Endothelial cell of umbilical vein (primary cell): ENCODE measurements around the gene F2RL1. TPM values are rescaled to one million over a fixed set of nuclear protein-coding genes. Genes with fewer than 3 reads are reported as not detected.

Experiments
- BruUV-seq: library from RNA; stranded (reverse); fragments of 400-500 nt; replicated peaks from 2 replicates; lab custom pipeline; 2021; lab: Mats Ljungman, UMichigan
- CTCF ChIA-PET: fragments of 300-600, 350-600 bp; sonication (Branson Sonifier 250); formaldehyde crosslinking; loops from one replicate; lab custom pipeline; 2021; ENCODE audit warnings: antibody characterized with exemption, inconsistent platforms; lab: Charles Lee
- POLR2A ChIA-PET: fragments of 300-600, 350-600 bp; sonication (Branson Sonifier 250); formaldehyde crosslinking; loops from one replicate; lab custom pipeline; 2021; ENCODE audit warnings: antibody characterized with exemption, inconsistent platforms; lab: Charles Lee
- DNase-seq: peaks from one replicate; pipeline ENCODE4 v3.0.0-alpha.2; 2011; ENCODE audit warnings: low read depth, low spot score
- FAIRE-seq: peaks from 2 replicates; lab custom pipeline; 2011; peaks lifted over from hg19 to GRCh38; lab: Jason Lieb, UNC
- H2AFZ ChIP-seq: 2 replicates; pipeline ENCODE4 v1.6.0; 2012; ENCODE audit warnings: low read depth, low read length, control low read depth, inconsistent platforms
- H3K27ac ChIP-seq: 2 replicates; pipeline ENCODE4 v1.5.1; 2011; ENCODE audit warnings: low read depth, mild to moderate bottlenecking, control low read depth, low read length, moderate library complexity; ENCODE audit not compliant: insufficient read depth
- H3K27me3 ChIP-seq, 2 experiments: 2 replicates each; pipeline versions ENCODE4 v1.6.0 to v1.6.1; 2011; ENCODE audit warnings: low read length in 2 of 2, mixed read lengths in 1 of 2; ENCODE audit not compliant: control insufficient read depth in 2 of 2, insufficient read depth in 2 of 2
- H3K36me3 ChIP-seq, 2 experiments: 2 replicates in 1 of 2; 3 replicates in 1 of 2; pipeline ENCODE4 v1.5.1; 2011; ENCODE audit warnings: low read length in 2 of 2, mild to moderate bottlenecking in 1 of 2, moderate library complexity in 1 of 2; ENCODE audit not compliant: control insufficient read depth in 2 of 2, insufficient read depth in 2 of 2; ENCODE audit errors: extremely low read depth in 1 of 2
- H3K4me1 ChIP-seq: 3 replicates; pipeline ENCODE4 v1.5.1; 2011; ENCODE audit warnings: mild to moderate bottlenecking, low read length; ENCODE audit not compliant: control insufficient read depth, insufficient read depth; ENCODE audit errors: extremely low read depth
- H3K4me2 ChIP-seq: 2 replicates; pipeline ENCODE4 v1.6.1; 2011; ENCODE audit warnings: low read length, control low read depth, mixed read lengths; ENCODE audit not compliant: insufficient read depth
- H3K4me3 ChIP-seq, 3 experiments: fragments of 200-600 bp in 1 of 3; sonication (generic), shearing (Covaris generic) in 1 of 3; replicated peaks in 1 of 3; 2 replicates each; pipeline ENCODE4 v1.5.1; 2011 to 2016; ENCODE audit warnings: control low read depth in 3 of 3, low read length in 3 of 3, mild to moderate bottlenecking in 2 of 3, inconsistent platforms in 1 of 3, low read depth in 1 of 3, moderate library complexity in 1 of 3; ENCODE audit not compliant: insufficient read depth in 1 of 3
- H3K79me2 ChIP-seq: 2 replicates; pipeline ENCODE4 v1.6.0; 2012; ENCODE audit warnings: low read length, inconsistent platforms; ENCODE audit not compliant: control insufficient read depth, insufficient read depth
- H3K9ac ChIP-seq: replicated peaks from 2 replicates; pipeline ENCODE3; 2011; ENCODE audit warnings: low read length, control low read depth; ENCODE audit not compliant: insufficient read depth; ENCODE audit errors: extremely low read depth
- H3K9me1 ChIP-seq: replicated peaks from 3 replicates; pipeline ENCODE4 v1.6.0; 2011; ENCODE audit warnings: mild to moderate bottlenecking, low read length; ENCODE audit not compliant: control insufficient read depth, insufficient read depth; ENCODE audit errors: extremely low read depth
- H3K9me3 ChIP-seq: replicated peaks from 2 replicates; pipeline ENCODE4 v1.5.1; 2012; ENCODE audit warnings: low read length, inconsistent platforms; ENCODE audit not compliant: control insufficient read depth, insufficient read depth
- H4K20me1 ChIP-seq: replicated peaks from 2 replicates; pipeline ENCODE3; 2011; ENCODE audit warnings: mild to moderate bottlenecking, low read length; ENCODE audit not compliant: control insufficient read depth, insufficient read depth; ENCODE audit errors: extremely low read depth
- CTCF ChIP-seq, 2 donors: IDR thresholded peaks; 1 replicate in 1 of 2; 2 replicates in 1 of 2; pipeline ENCODE4 v1.5.1; 2011; ENCODE audit warnings: low read length in 2 of 2, mild to moderate bottlenecking in 2 of 2, moderate library complexity in 2 of 2, control low read depth in 1 of 2, inconsistent platforms in 1 of 2, low read depth in 1 of 2; ENCODE audit not compliant: insufficient read depth in 1 of 2; ENCODE audit errors: extremely low read depth in 1 of 2
- EZH2 ChIP-seq: IDR thresholded peaks from 2 replicates; pipeline ENCODE4 v1.6.1; 2012; ENCODE audit warnings: borderline replicate concordance, low read depth, mild to moderate bottlenecking, moderate library complexity, low read length, inconsistent platforms; ENCODE audit not compliant: severe bottlenecking
- FOS ChIP-seq: IDR thresholded peaks from 2 replicates; pipeline ENCODE4 v1.6.1; 2011; ENCODE audit warnings: mild to moderate bottlenecking, low read length, moderate library complexity, borderline replicate concordance; ENCODE audit not compliant: insufficient read depth
- GATA2 ChIP-seq: IDR thresholded peaks from 2 replicates; pipeline ENCODE4 v1.7.0; 2011; ENCODE audit warnings: low read depth, mild to moderate bottlenecking, moderate library complexity, mixed read lengths, low read length; ENCODE audit not compliant: insufficient read length, insufficient read depth
- JUN ChIP-seq: IDR thresholded peaks from 2 replicates; pipeline ENCODE4 v1.6.1; 2011; ENCODE audit warnings: borderline replicate concordance, low read depth; ENCODE audit not compliant: insufficient read length, insufficient read depth
- MAX ChIP-seq: IDR thresholded peaks from 2 replicates; pipeline ENCODE4 v1.6.1; 2011; ENCODE audit not compliant: insufficient read depth, insufficient read length
- MYC ChIP-seq: IDR thresholded peaks from one replicate; pipeline ENCODE4 v1.6.1; 2011; ENCODE audit warnings: mild to moderate bottlenecking, low read depth, low read length
- POLR2A ChIP-seq: IDR thresholded peaks from 2 replicates; pipeline ENCODE4 v1.6.1; 2012; ENCODE audit warnings: low read depth, mild to moderate bottlenecking, control low read depth, low read length
- POLR2AphosphoS5 ChIP-seq: IDR thresholded peaks from 2 replicates; pipeline ENCODE4 v1.6.1; 2012; ENCODE audit warnings: low read depth, mild to moderate bottlenecking, control low read depth, low read length, moderate library complexity; ENCODE audit not compliant: insufficient read depth
- dilution Hi-C: fragments of 300-500 bp; cut with MboI; formaldehyde crosslinking; loops from one replicate; pipeline ENCODE4 v1.15.0; 2019; ENCODE audit warnings: low sequenced_read_pairs; ENCODE audit not compliant: extremely low pct_ligation_motif_present
- intact Hi-C: fragments of 100-400 bp; cut with micrococcal nuclease; formaldehyde crosslinking; loops from one replicate; pipeline ENCODE4 v1.10.0; 2022
- polyA plus RNA-seq, 4 experiments: library from polyadenylated mRNA; depleted of rRNA in 3 of 4; stranded (reverse) in 3 of 4; unstranded in 1 of 4; fragments of >200 nt; gene quantifications; 2 replicates each; pipeline versions ENCODE4 v1.2.1 to v1.2.3, GENCODE V29; 2011 to 2012; ENCODE audit warnings: missing spikeins in 1 of 4
- total RNA-seq: library from RNA; stranded (reverse); gene quantifications from 2 replicates; pipeline ENCODE4 v1.2.3, GENCODE V29; 2021

F2RL1 gene
- total and polyA plus RNA-seq, 2 donors (not counting 3 experiments of a cell fraction or from before 2014, with no cell fraction given), result 21.8 to 21.9 TPM

- H4K20me1 ChIP-seq, result no peaks in the 10 kb centered on the region
- no peak overlapping the region for H2AFZ ChIP-seq
- FAIRE-seq (no peak), DNase-seq (no peak)
- H3K9me3 ChIP-seq, result no peaks in the 10 kb centered on the region
- no peaks in the 10 kb centered on the region for H3K79me2 ChIP-seq
- TF ChIP-seq MAX (no peak), POLR2AphosphoS5 (no peak), MYC (no peak), GATA2 (no peak), FOS (no peak), POLR2A (no peak), JUN (no peak), CTCF (IDR thresholded peaks at IDR 0.05; ENCODE audit: extremely low read depth in 1 of 2, insufficient read depth in 1 of 2, low read depth in 1 of 2, low read length in 2 of 2) (no peak), EZH2 (no peak)
- H3K27ac ChIP-seq, result no peak overlapping the region
- dilution Hi-C loops (no loop called here), intact Hi-C loops (loop anchor here (5.0 to 10.0 kb wide), 3 partner anchors 87 to 1295 kb away; partner anchors contain the start of gene OTP)
- H3K36me3 ChIP-seq, result no peaks in the 10 kb centered on the region
- CTCF ChIA-PET, result interaction anchor here (0.6 to 2.9 kb wide), 4 partner anchors 8 to 1120 kb away, joined by 4 to 9 read pairs (median 6); no protein-coding TSS in a partner anchor
- BruUV-seq, result no TSS peak
- H3K9me1 ChIP-seq, result no peaks in the 10 kb centered on the region
- no peaks in the 10 kb centered on the region for H3K27me3 ChIP-seq
- no peak overlapping the region for H3K4me2 ChIP-seq
- peaks cover 5% of the 10 kb centered on the region for H3K4me1 ChIP-seq
- no peak overlapping the region for H3K9ac ChIP-seq
- POLR2A ChIA-PET, result no interaction called here
- no peak overlapping the region for H3K4me3 ChIP-seq
Observed at GRCh38 chr5:76859591-76860247, 40.9 kb downstream of the F2RL1 start.
